HepG2 (cell line): ENCODE results near the gene ZNF174. TPM values are rescaled to one million over a fixed set of nuclear protein-coding genes. Genes with fewer than 3 reads are reported as not detected.
A peak's percentile ranks its signal among the peaks of the same experiment; 100 is the strongest.

Source experiments
- AGO2 ChIP-seq: fragments of 200-400 bp; formaldehyde crosslinking; optimal IDR thresholded peaks from 2 replicates; pipeline ENCODE3; 2017; ENCODE audit warnings: mild to moderate bottlenecking, low read depth, low read length, moderate library complexity
- ELF1 ChIP-seq: sonication (generic); formaldehyde crosslinking; IDR thresholded peaks from 2 replicates; pipeline ENCODE4 v1.4.0; 2020; ENCODE audit warnings: missing genetic modification reagents
- FOXJ3 ChIP-seq: sonication (generic); formaldehyde crosslinking; IDR thresholded peaks from 2 replicates; pipeline ENCODE4 v1.4.0; 2020; ENCODE audit warnings: missing genetic modification reagents, mild to moderate bottlenecking, borderline replicate concordance
- KDM4B ChIP-seq: sonication (generic); formaldehyde crosslinking; IDR thresholded peaks from 2 replicates; pipeline ENCODE4 v1.4.0; 2020; ENCODE audit warnings: missing genetic modification reagents
- MXD4 ChIP-seq: IDR thresholded peaks from 2 replicates; pipeline ENCODE4 v1.6.1; 2016; ENCODE audit warnings: mild to moderate bottlenecking, missing biosample characterization, missing genetic modification reagents
- MYNN ChIP-seq: sonication (generic); formaldehyde crosslinking; IDR thresholded peaks from 2 replicates; pipeline ENCODE4 v1.4.0; 2020; ENCODE audit warnings: mild to moderate bottlenecking, low read depth, missing genetic modification reagents
- RAD51 ChIP-seq: fragments of 450-650 bp; IDR thresholded peaks from 2 replicates; pipeline ENCODE4 v1.6.1; 2016; ENCODE audit warnings: borderline replicate concordance
- RBAK ChIP-seq: sonication (generic); formaldehyde crosslinking; IDR thresholded peaks from 2 replicates; pipeline ENCODE4 v1.5.1; 2020; ENCODE audit warnings: mild to moderate bottlenecking, missing genetic modification reagents
- SIN3B ChIP-seq: fragments of 150-350 bp; IDR thresholded peaks from 2 replicates; pipeline ENCODE4 v1.6.1; 2014; ENCODE audit warnings: low read length
- SRF ChIP-seq: IDR thresholded peaks from 2 replicates; pipeline ENCODE4 v1.6.1; 2011; ENCODE audit warnings: mild to moderate bottlenecking, low read depth, low read length, moderate library complexity
- TGIF2 ChIP-seq: IDR thresholded peaks from 2 replicates; pipeline ENCODE4 v1.6.1; 2016; ENCODE audit warnings: control low read depth, missing compliant biosample characterization
- TOE1 ChIP-seq: sonication (generic); formaldehyde crosslinking; IDR thresholded peaks from 2 replicates; pipeline ENCODE4 v1.4.0; 2020; ENCODE audit warnings: mild to moderate bottlenecking, missing genetic modification reagents
- U2AF2 ChIP-seq: fragments of 200-400 bp; formaldehyde crosslinking; IDR thresholded peaks from 2 replicates; pipeline ENCODE4 v1.6.1; 2017; ENCODE audit warnings: low read depth, mild to moderate bottlenecking, low read length
- ZBTB7B ChIP-seq: sonication (generic); formaldehyde crosslinking; IDR thresholded peaks from 2 replicates; pipeline ENCODE4 v1.4.0; 2020; ENCODE audit warnings: missing genetic modification reagents
- ZC3H4 ChIP-seq: sonication (generic); formaldehyde crosslinking; IDR thresholded peaks from 2 replicates; pipeline ENCODE4 v1.4.0; 2020; ENCODE audit warnings: missing genetic modification reagents, borderline replicate concordance
- ZEB1 ChIP-seq: IDR thresholded peaks from 2 replicates; pipeline ENCODE4 v1.6.1; 2012; ENCODE audit warnings: mild to moderate bottlenecking, low read depth, inconsistent platforms; ENCODE audit not compliant: insufficient replicate concordance
- ZNF101 ChIP-seq: sonication (generic); formaldehyde crosslinking; IDR thresholded peaks from 2 replicates; pipeline ENCODE4 v1.4.0; 2020; ENCODE audit warnings: mild to moderate bottlenecking, low read depth, missing genetic modification reagents, borderline replicate concordance
- ZNF207 ChIP-seq: fragments of 450-650 bp; IDR thresholded peaks from 2 replicates; pipeline ENCODE4 v1.6.1; 2016; ENCODE audit warnings: antibody characterized with exemption, borderline replicate concordance
- ZNF629 ChIP-seq: sonication (generic); formaldehyde crosslinking; conservative IDR thresholded peaks from 2 replicates; pipeline ENCODE4 v1.5.0; 2020; ENCODE audit warnings: missing genetic modification reagents
- ZNF766 ChIP-seq: sonication (generic); formaldehyde crosslinking; IDR thresholded peaks from 2 replicates; pipeline ENCODE4 v1.5.0; 2020; ENCODE audit warnings: missing genetic modification reagents, borderline replicate concordance
- ZNF841 ChIP-seq: sonication (generic); formaldehyde crosslinking; IDR thresholded peaks from 2 replicates; pipeline ENCODE4 v1.8.1; 2023; ENCODE audit warnings: missing genetic modification reagents, borderline replicate concordance
- polyA plus RNA-seq, 8 experiments: library from polyadenylated mRNA; depleted of rRNA in 3 of 8; stranded (reverse) in 7 of 8; unstranded in 1 of 8; fragments of >200 nt; fragmentation: Illumina TruSeq in 4 of 8; extraction: Trizol in 4 of 8; gene quantifications; 2 replicates each; pipeline versions ENCODE4 v1.2.1 to v1.2.3, GENCODE V29; 2011 to 2016; ENCODE audit warnings: low read depth in 4 of 8, missing spikeins in 1 of 8, mixed read lengths in 1 of 8; ENCODE audit not compliant: insufficient read depth in 1 of 8
- total RNA-seq, 5 experiments: library from RNA; depleted of rRNA; stranded (reverse); fragments of >200 nt; fragmentation: Illumina TruSeq; extraction: Trizol; gene quantifications; 2 replicates each; pipeline ENCODE4 v1.2.3, GENCODE V29; 2016; ENCODE audit warnings: low read depth in 1 of 5
- TF ChIP-seq, protein P1 (sequence below): sonication (generic); formaldehyde crosslinking; IDR thresholded peaks from 2 replicates; pipeline ENCODE4 v1.4.0; 2020; ENCODE audit warnings: low read depth, mild to moderate bottlenecking, missing genetic modification reagents
- TF ChIP-seq, protein P2 (sequence below): sonication (generic); formaldehyde crosslinking; IDR thresholded peaks from 2 replicates; pipeline ENCODE4 v1.8.1; 2023; ENCODE audit warnings: mild to moderate bottlenecking, missing genetic modification reagents
- TF ChIP-seq, protein P3 (sequence below): sonication (generic); formaldehyde crosslinking; IDR thresholded peaks from 2 replicates; pipeline ENCODE4 v1.4.0; 2020; ENCODE audit warnings: missing genetic modification reagents
- TF ChIP-seq, protein P4 (sequence below): sonication (generic); formaldehyde crosslinking; IDR thresholded peaks from 2 replicates; pipeline ENCODE4 v1.4.0; 2020; ENCODE audit warnings: mild to moderate bottlenecking, missing genetic modification reagents, borderline replicate concordance

ZNF174 gene
- total and polyA plus RNA-seq, 2 of the 13 experiments (the other 11 are each of a cell fraction or from before 2014, with no cell fraction given), result 8.3 to 10.6 TPM

DNA sequence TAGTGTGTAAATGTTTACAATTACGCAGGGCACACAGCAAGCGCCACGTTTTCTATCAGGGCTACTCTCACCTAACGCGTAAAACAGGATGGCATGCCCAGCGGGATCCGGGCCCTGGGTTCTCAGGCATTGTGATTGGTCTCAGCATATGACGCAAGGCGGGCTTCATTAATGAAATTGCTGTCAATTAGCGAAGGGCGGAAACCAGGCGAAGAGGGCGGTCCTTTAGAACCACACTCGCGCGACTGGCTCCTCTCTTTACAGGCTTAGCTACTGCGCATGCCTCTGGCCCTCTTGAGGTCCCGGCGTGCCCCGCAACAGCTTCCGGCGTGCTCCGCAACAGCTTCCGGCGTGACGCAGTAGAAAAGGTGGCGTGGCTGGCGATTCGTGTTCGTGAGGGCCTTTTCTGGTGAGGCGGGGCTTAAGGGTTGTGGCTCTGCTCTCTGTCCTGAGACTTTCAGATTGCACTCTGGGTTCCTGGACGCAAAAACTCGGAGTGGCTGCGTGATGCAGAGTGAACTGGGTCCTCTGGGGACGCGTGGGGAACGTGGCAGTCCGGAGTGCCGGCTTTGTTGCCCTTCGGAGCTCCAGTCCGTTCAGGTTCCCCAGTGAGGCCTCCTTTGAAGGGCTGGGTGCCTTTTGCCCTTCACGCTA, 36.1 kb upstream of the ZNF174 start (continued):
- no peak for TF ChIP-seq FOXJ3 (CRISPR knock-in tag)
- TF ChIP-seq ZNF841 (CRISPR knock-in tag), result no peak
- no peak for TF ChIP-seq MXD4 (CRISPR knock-in tag)
- no peak for TF ChIP-seq ZEB1
- TF ChIP-seq, protein P1, sequence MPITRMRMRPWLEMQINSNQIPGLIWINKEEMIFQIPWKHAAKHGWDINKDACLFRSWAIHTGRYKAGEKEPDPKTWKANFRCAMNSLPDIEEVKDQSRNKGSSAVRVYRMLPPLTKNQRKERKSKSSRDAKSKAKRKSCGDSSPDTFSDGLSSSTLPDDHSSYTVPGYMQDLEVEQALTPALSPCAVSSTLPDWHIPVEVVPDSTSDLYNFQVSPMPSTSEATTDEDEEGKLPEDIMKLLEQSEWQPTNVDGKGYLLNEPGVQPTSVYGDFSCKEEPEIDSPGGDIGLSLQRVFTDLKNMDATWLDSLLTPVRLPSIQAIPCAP (CRISPR knock-in tag), result 0 out of 2 replicates have a peak, but pooled peaks have one; percentile 23
- TF ChIP-seq, protein P2, sequence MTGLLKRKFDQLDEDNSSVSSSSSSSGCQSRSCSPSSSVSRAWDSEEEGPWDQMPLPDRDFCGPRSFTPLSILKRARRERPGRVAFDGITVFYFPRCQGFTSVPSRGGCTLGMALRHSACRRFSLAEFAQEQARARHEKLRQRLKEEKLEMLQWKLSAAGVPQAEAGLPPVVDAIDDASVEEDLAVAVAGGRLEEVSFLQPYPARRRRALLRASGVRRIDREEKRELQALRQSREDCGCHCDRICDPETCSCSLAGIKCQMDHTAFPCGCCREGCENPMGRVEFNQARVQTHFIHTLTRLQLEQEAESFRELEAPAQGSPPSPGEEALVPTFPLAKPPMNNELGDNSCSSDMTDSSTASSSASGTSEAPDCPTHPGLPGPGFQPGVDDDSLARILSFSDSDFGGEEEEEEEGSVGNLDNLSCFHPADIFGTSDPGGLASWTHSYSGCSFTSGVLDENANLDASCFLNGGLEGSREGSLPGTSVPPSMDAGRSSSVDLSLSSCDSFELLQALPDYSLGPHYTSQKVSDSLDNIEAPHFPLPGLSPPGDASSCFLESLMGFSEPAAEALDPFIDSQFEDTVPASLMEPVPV (CRISPR knock-in tag), result no peak
- TF ChIP-seq ZNF101, result no peak
- peak; percentile 59 for TF ChIP-seq ELF1 (CRISPR knock-in tag)
- no peak for TF ChIP-seq TGIF2 (CRISPR knock-in tag)
- TF ChIP-seq ZNF766, result no peak
- no peak for TF ChIP-seq ZNF629
- TF ChIP-seq SIN3B, result no peak
- TF ChIP-seq ZNF207, result no peak
- no peak for TF ChIP-seq MYNN
- no peak for TF ChIP-seq SRF
- TF ChIP-seq TOE1 (CRISPR knock-in tag), result no peak
- no peak for TF ChIP-seq ZBTB7B (CRISPR knock-in tag)
- no peak for TF ChIP-seq AGO2
- TF ChIP-seq U2AF2, result no peak
- TF ChIP-seq, protein P3, sequence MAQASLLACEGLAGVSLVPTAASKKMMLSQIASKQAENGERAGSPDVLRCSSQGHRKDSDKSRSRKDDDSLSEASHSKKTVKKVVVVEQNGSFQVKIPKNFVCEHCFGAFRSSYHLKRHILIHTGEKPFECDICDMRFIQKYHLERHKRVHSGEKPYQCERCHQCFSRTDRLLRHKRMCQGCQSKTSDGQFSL (CRISPR knock-in tag), result no peak
- TF ChIP-seq KDM4B, result no peak
- TF ChIP-seq RBAK, result no peak
- no peak for TF ChIP-seq RAD51
- TF ChIP-seq ZC3H4 (CRISPR knock-in tag), result no peak
- TF ChIP-seq, protein P4, sequence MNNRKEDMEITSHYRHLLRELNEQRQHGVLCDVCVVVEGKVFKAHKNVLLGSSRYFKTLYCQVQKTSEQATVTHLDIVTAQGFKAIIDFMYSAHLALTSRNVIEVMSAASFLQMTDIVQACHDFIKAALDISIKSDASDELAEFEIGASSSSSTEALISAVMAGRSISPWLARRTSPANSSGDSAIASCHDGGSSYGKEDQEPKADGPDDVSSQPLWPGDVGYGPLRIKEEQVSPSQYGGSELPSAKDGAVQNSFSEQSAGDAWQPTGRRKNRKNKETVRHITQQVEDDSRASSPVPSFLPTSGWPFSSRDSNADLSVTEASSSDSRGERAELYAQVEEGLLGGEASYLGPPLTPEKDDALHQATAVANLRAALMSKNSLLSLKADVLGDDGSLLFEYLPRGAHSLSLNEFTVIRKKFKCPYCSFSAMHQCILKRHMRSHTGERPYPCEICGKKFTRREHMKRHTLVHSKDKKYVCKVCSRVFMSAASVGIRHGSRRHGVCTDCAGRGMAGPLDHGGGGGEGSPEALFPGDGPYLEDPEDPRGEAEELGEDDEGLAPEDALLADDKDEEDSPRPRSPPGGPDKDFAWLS (CRISPR knock-in tag), result no peak
